Neuronal stem cell (in vitro differentiated cells): ENCODE data around the gene GNPTG.
A peak's percentile ranks its signal among the peaks of the same experiment; 100 is the strongest.

Experiments
- DNase-seq: peaks from one replicate; pipeline ENCODE4 v3.0.0-alpha.2; 2013; ENCODE audit warnings: low spot score
- H2AFZ ChIP-seq: one replicate; pipeline ENCODE4 v1.6.1; 2013; ENCODE audit warnings: mild to moderate bottlenecking, low read length, inconsistent platforms
- H2AK5ac ChIP-seq: 2 replicates; pipeline ENCODE4 v1.6.1; 2013; ENCODE audit warnings: low read depth, mild to moderate bottlenecking, inconsistent platforms, low read length, moderate library complexity, mixed read lengths
- H2BK120ac ChIP-seq: 2 replicates; pipeline ENCODE4 v1.6.1; 2013; ENCODE audit warnings: low read depth, mild to moderate bottlenecking, inconsistent platforms, low read length, moderate library complexity, mixed read lengths
- H2BK12ac ChIP-seq: one replicate; pipeline ENCODE4 v1.6.1; 2013; ENCODE audit warnings: low read length, inconsistent platforms
- H2BK15ac ChIP-seq: 2 replicates; pipeline ENCODE4 v1.6.1; 2013; ENCODE audit warnings: mild to moderate bottlenecking, low read length, inconsistent platforms, mixed read lengths
- H2BK5ac ChIP-seq: one replicate; pipeline ENCODE4 v1.6.1; 2013; ENCODE audit warnings: inconsistent platforms, mild to moderate bottlenecking, low read length, moderate library complexity
- H3K14ac ChIP-seq: one replicate; pipeline ENCODE4 v1.6.1; 2013; ENCODE audit warnings: low read length, inconsistent platforms
- H3K18ac ChIP-seq: 2 replicates; pipeline ENCODE4 v1.6.1; 2013; ENCODE audit warnings: low read length, inconsistent platforms
- H3K23ac ChIP-seq: 2 replicates; pipeline ENCODE4 v1.6.1; 2013; ENCODE audit warnings: low read depth, mild to moderate bottlenecking, mixed read lengths, low read length, inconsistent platforms; ENCODE audit not compliant: poor library complexity
- H3K27ac ChIP-seq: replicated peaks from 3 replicates; pipeline ENCODE4 v1.5.1; 2013; ENCODE audit warnings: low read length, inconsistent platforms
- H3K27me3 ChIP-seq, 3 experiments: 2 replicates each; pipeline ENCODE4 v1.6.1; 2013; ENCODE audit warnings: low read length in 3 of 3, mild to moderate bottlenecking in 2 of 3, inconsistent platforms in 1 of 3, low read depth in 1 of 3, mixed read lengths in 1 of 3, moderate library complexity in 1 of 3; ENCODE audit not compliant: control insufficient read depth in 3 of 3, insufficient read depth in 3 of 3
- H3K36me3 ChIP-seq, 2 donors: replicated peaks in 1 of 2; 2 replicates each; pipeline ENCODE4 v1.6.1; 2013; ENCODE audit warnings: low read length in 2 of 2; ENCODE audit not compliant: control insufficient read depth in 2 of 2, insufficient read depth in 2 of 2
- H3K4ac ChIP-seq: 2 replicates; pipeline ENCODE4 v1.6.1; 2013; ENCODE audit warnings: inconsistent platforms, mild to moderate bottlenecking, low read length, moderate library complexity
- H3K4me1 ChIP-seq, 2 donors: 1 replicate in 1 of 2; 2 replicates in 1 of 2; pipeline ENCODE4 v1.6.1; 2013; ENCODE audit warnings: low read length in 2 of 2, low read depth in 1 of 2; ENCODE audit not compliant: control insufficient read depth in 2 of 2, insufficient read depth in 1 of 2
- H3K4me2 ChIP-seq: one replicate; pipeline ENCODE4 v1.6.1; 2013; ENCODE audit warnings: mild to moderate bottlenecking, low read length, inconsistent platforms; ENCODE audit not compliant: insufficient read depth, poor library complexity, severe bottlenecking
- H3K4me3 ChIP-seq, 2 donors: 2 replicates each; pipeline ENCODE4 v1.5.1; 2013; ENCODE audit warnings: low read length in 2 of 2, mild to moderate bottlenecking in 2 of 2, inconsistent platforms in 1 of 2, moderate library complexity in 1 of 2
- H3K79me1 ChIP-seq: one replicate; pipeline ENCODE4 v1.6.1; 2013; ENCODE audit warnings: low read depth, mild to moderate bottlenecking, inconsistent platforms, low read length, moderate library complexity
- H3K9ac ChIP-seq: one replicate; pipeline ENCODE4 v1.6.1; 2013; ENCODE audit warnings: mild to moderate bottlenecking, low read depth, low read length, inconsistent platforms; ENCODE audit not compliant: poor library complexity
- H3K9me3 ChIP-seq, 2 donors: replicated peaks in 1 of 2; 2 replicates each; pipeline versions ENCODE3 to v1.6.1; 2013; ENCODE audit warnings: low read length in 2 of 2, mild to moderate bottlenecking in 2 of 2, inconsistent platforms in 1 of 2, low read depth in 1 of 2, mixed read lengths in 1 of 2, moderate library complexity in 1 of 2; ENCODE audit not compliant: control insufficient read depth in 2 of 2, insufficient read depth in 1 of 2
- H4K8ac ChIP-seq: one replicate; pipeline ENCODE4 v1.6.1; 2013; ENCODE audit warnings: low read depth, mild to moderate bottlenecking, inconsistent platforms, low read length, moderate library complexity
- H4K91ac ChIP-seq: one replicate; pipeline ENCODE4 v1.6.1; 2013; ENCODE audit warnings: low read length, low read depth, mild to moderate bottlenecking, inconsistent platforms; ENCODE audit not compliant: poor library complexity
- WGBS, 2 donors: extraction: QIAGEN DNeasy Blood & Tissue Kit; methylation state at CpG; one replicate each; pipeline ENCODE4 v1.1.7; 2013; ENCODE audit warnings: missing lambda C conversion rate in 2 of 2, mixed read lengths in 1 of 2; ENCODE audit not compliant: insufficient read length in 2 of 2, insufficient replicate concordance in 1 of 2; ENCODE audit errors: extremely low coverage in 2 of 2; 5-methylcytosine and 5-hydroxymethylcytosine counted together

Gene GNPTG

DNA sequence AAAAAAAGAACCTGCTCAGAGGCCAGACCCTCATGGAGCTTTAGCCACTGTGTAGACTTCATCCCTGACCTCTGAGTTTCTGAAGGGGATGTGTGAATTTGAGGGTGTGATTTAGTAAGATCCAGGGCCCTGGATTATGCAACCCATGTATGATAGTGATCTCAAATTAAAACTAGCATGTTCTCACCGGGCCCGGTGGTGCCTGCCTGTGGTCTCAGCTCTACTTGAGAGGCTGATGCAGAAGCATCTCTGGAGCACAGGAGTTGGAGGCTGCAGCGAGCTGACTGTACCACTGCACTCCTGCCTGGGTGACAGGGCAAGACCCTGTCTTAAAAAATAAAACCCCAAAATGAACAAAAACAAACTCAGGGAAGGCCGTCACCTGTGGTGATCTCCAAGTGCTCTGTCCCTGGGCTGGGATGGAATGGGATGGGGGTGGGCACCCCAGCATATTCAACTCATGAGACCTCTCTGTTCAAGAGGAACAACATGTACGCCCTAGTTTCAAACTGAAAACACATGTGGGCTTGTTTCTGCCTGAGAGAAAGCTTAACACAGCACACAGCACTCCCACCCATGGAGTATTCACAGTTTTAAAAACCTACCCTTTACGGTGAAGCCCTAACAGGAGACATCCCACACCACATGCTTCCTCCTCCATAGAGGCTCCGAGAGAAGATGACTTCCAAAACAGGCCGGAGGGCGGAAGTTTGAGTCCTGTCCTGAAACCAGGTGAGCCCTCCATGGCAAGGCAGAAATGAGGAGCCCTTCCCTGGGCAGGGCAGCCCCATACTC is 30.1 kb downstream of the GNPTG start:
- H3K27ac ChIP-seq = no peak overlapping the region
- H4K8ac ChIP-seq = no peak overlapping the region
- peaks cover 14% of the 10 kb centered on the region for H3K79me1 ChIP-seq
- no peak overlapping the region for H2BK15ac ChIP-seq
- no peaks in the 10 kb centered on the region for H3K9me3 ChIP-seq
- no peak overlapping the region for H4K91ac ChIP-seq
- no peak overlapping the region for H3K18ac ChIP-seq
- H3K36me3 ChIP-seq = peaks cover 0 to 4% of the 10 kb centered on the region in 2 donors
- no peak for DNase-seq
- peaks cover 2 to 14% of the 10 kb centered on the region in 2 donors for H3K4me1 ChIP-seq
- no peak overlapping the region for H3K14ac ChIP-seq
- H2BK5ac ChIP-seq = no peak overlapping the region
- no peak overlapping the region for H3K4me3 ChIP-seq
- H3K4ac ChIP-seq = no peak overlapping the region
- no peaks in the 10 kb centered on the region for H3K27me3 ChIP-seq
- H2AFZ ChIP-seq = no peak overlapping the region
- H3K4me2 ChIP-seq = no peak overlapping the region
- H3K9ac ChIP-seq = no peak overlapping the region
- H2AK5ac ChIP-seq = no peak overlapping the region
- H2BK12ac ChIP-seq = no peak overlapping the region
- no CpG with 5 or more reads among the region's 9 CpGs for WGBS, 2 donors
- H3K23ac ChIP-seq = no peak overlapping the region
- H2BK120ac ChIP-seq = no peak overlapping the region

- Histone ChIP-seq H3K4me1 (peaks cover 2 to 8% of the 10 kb centered on the region in 2 donors), H4K8ac (no peak overlapping the region), H2BK120ac (no peak overlapping the region), H3K4me2 (no peak overlapping the region), H3K36me3 (peaks cover 0 to 6% of the 10 kb centered on the region in 2 donors), H3K9me3 (no peaks in the 10 kb centered on the region), H3K9ac (peak overlapping the region; percentile 44), H3K27me3 (no peaks in the 10 kb centered on the region), H4K91ac (no peak overlapping the region), H3K14ac (no peak overlapping the region), H3K79me1 (peaks cover 9% of the 10 kb centered on the region), H3K4me3 (no peak overlapping the region), H3K27ac (no peak overlapping the region), H2BK5ac (no peak overlapping the region), H3K4ac (no peak overlapping the region), H2BK15ac (no peak overlapping the region), H2AK5ac (no peak overlapping the region), H3K23ac (no peak overlapping the region), H2BK12ac (no peak overlapping the region), H2AFZ (no peak overlapping the region), H3K18ac (no peak overlapping the region)
- WGBS, 2 donors = no CpG with 5 or more reads among the region's 18 CpGs
- DNase-seq = no peak
Observed at GRCh38 chr16:1383556-1383955, 31.8 kb downstream of the GNPTG start.

DNA sequence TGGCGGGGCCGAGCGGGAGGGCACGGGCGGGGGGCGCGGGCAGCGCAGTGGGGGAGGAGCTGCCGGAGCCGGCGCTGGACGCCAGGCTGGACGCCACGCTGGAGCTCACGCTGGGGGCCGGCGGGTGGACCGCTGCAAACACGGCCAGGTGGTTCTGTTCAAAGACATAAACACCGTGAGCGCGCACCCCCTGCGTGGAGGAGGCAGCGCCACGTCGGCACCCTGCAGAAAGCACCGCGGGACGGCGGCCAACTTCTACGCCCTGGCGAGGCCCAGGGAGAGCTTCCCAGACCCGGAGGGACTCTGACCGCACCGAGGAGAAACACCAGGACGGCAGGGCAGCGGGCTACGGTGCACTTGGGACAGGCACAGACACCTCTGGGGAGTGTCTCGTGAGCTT is 33.5 kb downstream of the GNPTG start:
- peaks cover 3% of the 10 kb centered on the region for H3K79me1 ChIP-seq
- H3K4me3 ChIP-seq = no peak overlapping the region
- no peak overlapping the region for H2BK12ac ChIP-seq
- WGBS, 2 donors = no CpG with 5 or more reads among the region's 39 CpGs
- no peaks in the 10 kb centered on the region for H3K4me1 ChIP-seq
- H2BK15ac ChIP-seq = no peak overlapping the region
- DNase-seq = no peak
- no peak overlapping the region for H3K14ac ChIP-seq
- no peak overlapping the region for H2AK5ac ChIP-seq
- H3K27ac ChIP-seq = no peak overlapping the region
- H3K18ac ChIP-seq = no peak overlapping the region
- H2AFZ ChIP-seq = no peak overlapping the region
- no peak overlapping the region for H3K4me2 ChIP-seq
- H3K27me3 ChIP-seq = no peaks in the 10 kb centered on the region
- no peak overlapping the region for H2BK5ac ChIP-seq
- no peak overlapping the region for H3K4ac ChIP-seq
- no peak overlapping the region for H4K8ac ChIP-seq
- H2BK120ac ChIP-seq = no peak overlapping the region
- H3K9me3 ChIP-seq = no peaks in the 10 kb centered on the region
- H3K36me3 ChIP-seq = peaks cover 3 to 9% of the 10 kb centered on the region in 2 donors
- H3K9ac ChIP-seq = no peak overlapping the region
- H3K23ac ChIP-seq = no peak overlapping the region
- H4K91ac ChIP-seq = no peak overlapping the region

DNA sequence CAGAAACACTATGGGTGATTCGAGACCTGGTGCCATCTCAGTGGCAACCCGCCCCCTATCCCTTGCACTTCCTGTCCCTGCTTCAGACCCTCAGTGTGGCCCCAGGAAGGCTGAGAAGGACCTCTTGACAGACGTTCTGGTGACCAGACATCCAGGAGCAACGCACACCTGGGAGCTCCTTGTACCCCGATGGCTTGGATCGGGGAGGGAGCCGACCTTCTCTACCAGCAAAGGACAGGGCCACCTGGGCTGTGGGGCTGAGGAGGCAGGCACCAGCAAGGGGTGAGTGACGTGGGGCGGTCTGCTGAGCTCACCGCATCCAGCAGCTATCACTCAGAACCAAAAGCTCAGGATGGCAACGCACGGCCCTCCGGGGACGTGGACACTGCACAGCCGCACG is 35.6 kb downstream of the GNPTG start:
- peaks cover 3% of the 10 kb centered on the region for H3K79me1 ChIP-seq
- DNase-seq = no peak
- no peak overlapping the region for H3K9ac ChIP-seq
- H3K27ac ChIP-seq = no peak overlapping the region
- no peaks in the 10 kb centered on the region for H3K9me3 ChIP-seq
- no peaks in the 10 kb centered on the region for H3K27me3 ChIP-seq
- no peak overlapping the region for H3K4me2 ChIP-seq
- H3K4me1 ChIP-seq = no peaks in the 10 kb centered on the region
- no peak overlapping the region for H2AK5ac ChIP-seq
- no peak overlapping the region for H3K14ac ChIP-seq
- peak overlapping the region; percentile 43 for H3K23ac ChIP-seq
- no peak overlapping the region for H3K4me3 ChIP-seq
- WGBS, 2 donors = no CpG with 5 or more reads among the region's 16 CpGs
- H3K18ac ChIP-seq = no peak overlapping the region
- H4K8ac ChIP-seq = no peak overlapping the region
- H2AFZ ChIP-seq = no peak overlapping the region
- H2BK15ac ChIP-seq = no peak overlapping the region
- H3K36me3 ChIP-seq = peaks cover 5 to 13% of the 10 kb centered on the region in 2 donors
- no peak overlapping the region for H2BK5ac ChIP-seq
- H2BK120ac ChIP-seq = no peak overlapping the region
- no peak overlapping the region for H3K4ac ChIP-seq
- H2BK12ac ChIP-seq = no peak overlapping the region
- peak overlapping the region; percentile 72 for H4K91ac ChIP-seq
